Stimulated activated CD4-positive, alpha-beta T cell treated with anti-CD3 and anti-CD28 coated beads, Interleukin-15, amount 100 ng/mL, for 24 hours (primary cell): ENCODE results near the gene MIS18A.

ENCODE experiments used
- DNase-seq: peaks from one replicate; pipeline ENCODE4 v3.0.0-alpha.2; 2020

The MIS18A gene

DNA sequence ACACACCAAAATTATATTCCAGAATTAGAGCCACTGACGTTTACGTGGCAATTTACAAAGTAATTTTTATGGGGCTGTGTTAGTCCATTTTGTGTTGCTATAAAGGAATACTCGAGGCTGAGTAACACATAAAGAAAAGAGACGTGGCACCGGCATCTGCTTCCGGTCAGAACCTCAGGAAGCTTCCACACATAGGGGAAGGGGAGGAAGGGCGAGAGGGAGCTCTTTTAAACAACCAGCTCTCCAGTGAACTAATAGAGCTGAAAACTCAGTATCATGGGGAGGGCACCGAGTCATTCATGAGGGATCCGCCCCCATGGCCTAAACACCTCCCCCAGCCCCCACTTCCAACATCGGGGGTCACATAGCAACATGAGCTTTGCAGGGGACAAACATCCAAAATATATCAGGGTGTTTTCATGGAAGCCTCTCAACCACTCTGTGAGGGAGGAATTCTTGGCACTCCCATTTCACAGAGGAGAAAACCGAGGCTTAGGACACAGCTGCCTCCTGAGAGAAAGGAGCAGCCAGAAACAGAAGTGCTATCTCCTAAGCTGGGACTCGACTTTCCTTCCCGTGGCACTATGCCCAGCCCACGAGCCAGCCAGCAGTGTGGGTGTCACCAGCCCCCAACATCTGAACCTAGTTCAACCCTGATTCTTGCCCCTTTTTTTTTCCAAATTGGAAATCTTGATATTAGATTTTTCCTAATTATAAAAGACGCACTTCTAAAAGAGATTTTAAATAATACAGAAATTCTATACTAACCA lies 29.2 kb downstream of the MIS18A start:
- DNase-seq, result no peak

DNA sequence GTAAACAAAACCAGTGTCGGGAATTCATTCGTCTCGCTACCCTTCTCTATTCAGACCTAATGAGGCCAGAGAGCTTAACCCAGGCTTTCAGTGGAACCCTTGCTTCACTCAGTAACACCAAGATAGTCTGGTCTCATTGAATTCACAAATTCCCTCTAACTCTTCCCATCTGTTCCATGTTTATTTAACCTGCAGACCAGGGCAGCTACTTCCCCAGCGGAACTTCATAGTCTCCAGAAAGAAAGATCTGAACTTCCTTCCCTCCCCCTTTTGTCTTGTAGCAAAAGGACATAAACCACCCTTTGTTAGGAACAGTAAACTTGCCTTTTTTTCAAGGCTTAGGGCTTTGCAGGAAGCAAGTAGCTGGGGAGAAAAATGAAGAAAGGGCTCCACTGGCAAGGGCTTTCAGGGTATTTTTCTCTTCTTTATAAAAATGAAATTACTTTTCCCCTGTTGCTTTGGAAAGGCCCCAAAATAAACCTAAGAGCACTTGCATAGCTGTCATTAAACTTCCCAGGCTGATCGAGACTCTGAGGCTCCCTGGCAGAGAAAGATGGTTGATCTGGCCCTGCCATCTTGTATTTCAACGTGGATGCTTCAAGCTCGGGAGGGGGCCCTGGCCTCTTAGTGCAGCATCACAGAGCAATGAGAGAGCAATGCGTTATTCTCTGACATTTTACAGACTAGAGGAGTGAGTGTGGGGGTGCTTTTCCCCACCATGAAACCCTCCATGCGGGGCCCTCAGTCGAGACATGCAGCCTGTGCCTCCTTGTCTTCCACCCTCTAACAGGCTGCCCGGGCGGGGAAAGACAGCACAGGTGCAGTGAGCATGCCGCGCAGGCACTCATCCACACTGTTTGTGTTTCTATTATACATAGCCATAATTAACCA lies 30.0 kb downstream of the MIS18A start:
- DNase-seq, result no peak

DNA sequence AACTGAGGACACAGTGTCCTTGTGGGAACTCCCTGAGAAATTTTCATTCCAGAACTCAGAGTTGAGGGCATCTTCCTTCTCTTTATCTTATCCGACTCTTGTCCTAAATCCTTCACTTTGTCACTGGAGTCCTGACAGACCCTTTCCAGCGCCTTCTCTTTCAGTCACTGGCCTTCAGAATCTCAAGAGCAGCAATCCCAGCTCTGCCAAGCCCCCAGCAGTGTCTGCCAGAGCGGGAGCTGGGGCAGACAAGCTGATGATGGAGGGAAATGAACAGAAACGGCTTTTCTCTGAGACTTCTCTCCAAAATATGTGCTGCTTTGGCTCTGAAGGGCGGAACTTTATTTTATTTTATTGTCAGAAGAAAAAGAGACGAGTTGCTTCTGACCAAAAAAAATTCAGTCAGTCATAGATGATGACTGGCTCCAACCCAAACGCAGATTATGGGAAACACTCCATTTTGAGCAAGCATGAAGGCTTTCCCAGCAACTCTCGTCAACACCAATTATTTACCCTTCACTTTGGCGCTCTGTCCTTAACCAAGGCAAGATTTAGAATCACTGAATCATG lies 32.2 kb downstream of the MIS18A start:
- DNase-seq, result no peak

DNA sequence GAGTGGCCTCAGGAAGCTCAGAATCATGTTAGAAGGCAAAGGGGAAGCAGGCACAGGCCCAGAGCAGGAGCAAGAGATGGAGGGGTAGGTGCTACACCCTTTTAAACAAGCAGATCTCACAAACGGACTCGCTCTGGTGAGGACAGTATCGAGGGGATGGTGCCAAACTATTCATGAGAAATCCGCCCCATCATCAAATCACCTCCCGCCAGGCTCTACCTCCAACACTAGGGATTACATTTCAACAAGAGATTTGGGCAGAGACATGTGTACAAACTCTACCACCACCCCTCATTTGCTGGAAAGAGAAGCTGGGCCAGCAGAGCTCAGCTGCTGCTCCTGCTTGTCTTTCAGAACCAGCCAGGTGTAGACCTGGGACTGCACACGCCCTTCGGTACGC lies 32.9 kb downstream of the MIS18A start:
- no peak for DNase-seq

DNA sequence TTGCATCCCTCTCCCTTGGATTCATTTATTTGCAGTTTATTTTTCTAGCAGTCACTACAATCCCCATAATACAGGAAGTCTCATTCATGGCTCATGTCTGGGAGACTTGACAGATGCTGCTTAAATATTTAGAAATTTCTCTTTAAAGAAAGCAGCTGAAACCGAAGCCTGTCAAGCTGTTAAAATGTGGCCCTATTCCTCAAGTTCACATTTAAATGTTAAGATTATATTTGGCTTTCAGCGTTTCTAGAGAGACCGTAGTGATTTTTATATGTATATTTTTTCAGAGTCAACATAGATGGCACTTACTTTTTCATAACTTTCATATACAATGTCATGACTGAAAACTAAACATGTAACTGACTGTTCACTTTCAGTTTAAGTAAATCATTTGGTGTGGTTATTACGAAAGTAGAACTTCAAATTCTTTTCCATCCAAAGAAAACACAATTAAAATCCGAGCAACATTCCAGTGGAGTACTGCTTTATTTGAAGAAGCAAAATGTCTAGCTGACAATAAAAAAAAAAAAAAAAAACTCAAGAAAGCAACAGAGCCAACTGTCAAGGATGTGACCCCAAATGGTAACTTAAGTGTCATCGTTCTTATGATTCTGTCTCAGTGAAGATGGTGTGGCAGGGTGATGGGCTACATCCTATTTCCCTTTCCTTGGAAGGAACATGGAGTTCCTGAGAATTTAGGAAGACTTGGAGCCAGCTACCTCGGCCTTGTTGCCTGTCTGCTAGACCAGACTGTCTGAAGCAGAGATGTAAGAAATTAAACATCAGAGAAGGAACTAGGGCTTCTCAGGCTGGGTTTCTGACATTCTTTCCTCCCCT lies 37.8 kb downstream of the MIS18A start:
- DNase-seq, result no peak

DNA sequence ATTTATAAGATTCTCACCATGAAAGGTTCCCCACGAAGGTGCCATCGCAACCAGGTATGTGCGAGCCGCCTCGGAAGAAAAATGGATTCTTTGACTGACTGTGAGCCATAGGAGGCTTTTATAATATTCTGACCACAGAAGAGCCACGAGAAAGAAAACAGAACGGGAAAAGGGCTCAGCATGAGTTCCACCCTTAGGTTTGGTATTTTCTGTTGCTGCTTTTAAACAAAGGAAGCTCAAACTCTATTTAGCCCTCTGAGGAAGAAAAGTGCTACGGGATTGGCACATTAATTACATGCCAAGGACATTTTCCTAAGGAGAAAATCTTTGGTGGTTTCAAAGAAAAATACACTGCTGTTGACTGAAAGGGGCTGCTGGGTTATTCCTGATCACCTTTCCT lies 39.3 kb downstream of the MIS18A start:
- DNase-seq, result no peak

DNA sequence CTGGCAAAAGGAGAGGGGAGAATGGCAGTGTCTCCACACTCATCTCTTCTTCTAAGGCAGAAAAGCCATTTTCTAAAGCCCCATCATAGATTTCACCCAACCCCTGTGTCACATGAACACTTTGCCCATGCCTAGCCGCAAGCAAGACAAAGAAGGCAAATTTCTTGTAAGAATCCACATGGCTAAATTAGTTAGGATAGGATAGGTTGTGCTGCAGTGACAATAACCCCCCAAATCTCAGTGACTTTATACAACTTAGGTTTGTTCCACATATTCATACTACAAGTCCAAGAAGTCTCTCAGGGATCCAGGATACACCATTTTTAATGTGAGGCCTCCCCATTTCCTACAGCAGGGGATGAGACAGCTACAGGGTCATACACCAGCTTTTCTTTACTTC lies 40.8 kb downstream of the MIS18A start:
- DNase-seq, result no peak

DNA sequence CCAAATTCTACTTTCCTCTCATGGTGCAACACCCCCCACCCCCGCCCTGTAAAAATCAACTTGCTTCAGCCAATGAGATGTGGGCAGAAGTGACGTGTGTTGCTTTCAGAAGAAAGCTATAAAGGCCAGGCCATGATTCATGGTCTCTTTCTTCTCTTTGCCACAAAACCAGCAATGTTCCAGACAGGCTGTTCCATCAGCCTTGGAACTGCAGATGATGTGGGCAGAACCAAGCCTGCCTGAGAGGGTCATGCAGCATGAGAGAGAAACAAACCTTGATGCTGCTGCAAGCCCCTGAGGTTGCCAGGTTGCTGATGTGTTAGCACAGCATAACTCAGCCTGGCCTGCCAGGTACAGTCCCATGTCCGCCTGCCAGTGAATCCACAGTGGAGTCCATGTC lies 41.8 kb downstream of the MIS18A start:
- peak; percentile 6 for DNase-seq

DNA sequence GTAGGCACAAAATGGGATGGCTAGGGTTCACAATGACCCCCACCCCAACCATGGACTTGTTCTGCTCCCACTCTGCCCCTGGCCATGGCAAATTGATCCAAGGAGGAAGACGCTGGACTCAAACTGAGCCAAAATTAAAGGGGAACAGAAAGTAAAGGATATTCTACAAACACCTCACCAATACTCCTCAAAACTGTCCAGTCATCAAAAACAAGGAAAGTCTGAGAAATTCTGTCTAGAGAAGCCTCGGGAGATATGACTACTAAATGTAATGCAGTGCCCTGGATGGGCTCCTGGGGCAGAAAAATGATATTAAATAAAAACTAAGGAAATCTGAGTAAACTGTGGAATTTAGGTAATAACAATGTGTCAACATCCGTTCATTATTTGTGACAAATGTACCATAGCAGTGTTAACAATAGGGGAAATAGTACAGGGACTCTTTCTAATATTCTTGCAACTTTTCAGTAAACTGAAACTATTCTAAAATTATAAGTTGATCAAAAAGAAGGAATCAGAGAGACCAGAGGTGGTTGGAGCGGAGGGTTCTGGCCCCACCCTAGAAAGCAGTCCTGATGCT lies 45.0 kb downstream of the MIS18A start:
- no peak for DNase-seq

DNA sequence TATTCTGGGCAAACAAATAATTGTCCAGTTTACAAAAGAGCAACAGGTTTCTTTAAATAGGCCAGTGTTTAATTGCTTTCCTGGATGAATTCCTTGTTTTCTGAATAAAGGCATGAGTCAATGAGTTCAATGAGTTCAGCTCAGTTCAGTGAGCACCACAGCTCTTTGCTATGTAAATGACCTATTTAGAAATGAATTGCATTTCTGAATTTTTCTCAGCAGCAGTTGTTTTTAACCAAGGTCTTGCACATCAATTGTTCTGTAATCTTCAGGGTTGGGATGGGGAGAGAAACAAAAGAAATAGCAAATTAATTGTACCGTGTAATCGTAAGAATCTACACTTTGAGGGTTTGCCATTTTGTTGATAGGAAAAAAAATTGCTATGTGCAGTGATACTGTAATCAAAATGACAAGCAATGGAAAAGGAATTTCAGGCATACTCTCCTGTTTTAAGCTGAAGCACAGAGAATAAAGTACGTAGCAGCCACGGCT lies 45.7 kb downstream of the MIS18A start:
- no peak for DNase-seq

DNA sequence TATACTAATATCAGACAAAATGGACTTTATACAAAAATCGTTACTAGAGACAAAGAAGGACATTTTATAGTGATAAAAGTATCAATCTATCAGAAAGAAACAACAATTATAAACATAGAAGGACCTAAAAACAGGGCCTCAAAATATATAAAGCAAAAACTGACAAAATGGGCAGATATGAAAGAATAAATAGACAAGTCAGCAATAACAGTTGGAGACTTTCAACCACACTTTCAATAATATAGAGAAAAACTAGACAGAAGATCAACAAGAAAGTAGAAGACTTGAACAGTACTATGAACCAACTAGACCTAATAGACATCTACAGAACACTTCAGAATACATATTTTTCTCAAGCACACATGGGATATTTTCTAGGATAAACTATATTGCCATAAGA lies 52.4 kb downstream of the MIS18A start:
- no peak for DNase-seq
